A549 (cell line): ENCODE data around the gene PSMD5. TPM values are rescaled to one million over a fixed set of nuclear protein-coding genes. Genes with fewer than 3 reads are reported as not detected.

Experiments used
- ATAC-seq, 2 experiments: fragments of 200-7000 bp in 1 of 2; fragments of >200 bp in 1 of 2; cut with Nextera tagmentation in 1 of 2; cut with Tn5 transposase in 1 of 2; 3 replicates each; pipeline versions ENCODE4 v1.8.0 to v1.9.1; 2018 to 2020; ENCODE audit warnings: mild to moderate bottlenecking in 1 of 2, moderate library complexity in 1 of 2
- CTCF ChIA-PET: fragments of 300-600 bp; sonication (Branson Sonifier 250); formaldehyde crosslinking; extraction: SDS; loops from one replicate; lab custom pipeline; 2021; ENCODE audit warnings: antibody characterized with exemption, inconsistent platforms; lab: Yijun Ruan, JAX
- POLR2A ChIA-PET: fragments of 350-600 bp; formaldehyde crosslinking; extraction: SDS; loops from one replicate; lab custom pipeline; 2021; ENCODE audit warnings: antibody characterized with exemption, inconsistent platforms; lab: Yijun Ruan, JAX
- DNase-seq, 2 experiments: peaks; one replicate each; pipeline versions ENCODE4 v3.0.0 to v3.0.0-alpha.2; 2011 to 2016; ENCODE audit warnings: low read depth in 1 of 2, low spot score in 1 of 2
- FAIRE-seq: peaks from 2 replicates; lab custom pipeline; 2011; peaks lifted over from hg19 to GRCh38; lab: Jason Lieb, UNC
- H3K27ac ChIP-seq, 2 experiments: fragments of >200 bp; sonication (Bioruptor Twin); formaldehyde crosslinking; 3 replicates each; pipeline ENCODE4 v1.5.1; 2016 to 2017
- H3K4me1 ChIP-seq: fragments of >200 bp; sonication (Bioruptor Twin); formaldehyde crosslinking; 3 replicates; pipeline ENCODE4 v1.6.1; 2016
- H3K4me2 ChIP-seq: fragments of >200 bp; sonication (Bioruptor Twin); formaldehyde crosslinking; 3 replicates; pipeline ENCODE4 v1.6.1; 2016
- H3K4me3 ChIP-seq: fragments of >200 bp; sonication (Bioruptor Twin); formaldehyde crosslinking; 3 replicates; pipeline ENCODE4 v1.5.1; 2016
- H3K9me3 ChIP-seq: fragments of >200 bp; sonication (Bioruptor Twin); formaldehyde crosslinking; 3 replicates; pipeline ENCODE4 v1.6.1; 2016
- BCL3 ChIP-seq: fragments of >200 bp; sonication (Bioruptor Twin); formaldehyde crosslinking; IDR thresholded peaks from 3 replicates; pipeline ENCODE4 v1.6.1; 2016
- BHLHE40 ChIP-seq: IDR thresholded peaks from 2 replicates; pipeline ENCODE4 v1.6.1; 2012; ENCODE audit warnings: low read depth, low read length, inconsistent platforms
- CBX2 ChIP-seq: fragments of 200-600 bp; sonication (generic); IDR thresholded peaks from 2 replicates; pipeline ENCODE4 v1.6.1; 2016; ENCODE audit warnings: low read depth, mild to moderate bottlenecking, borderline replicate concordance
- CBX8 ChIP-seq: fragments of 200-600 bp; sonication (generic); IDR thresholded peaks from 2 replicates; pipeline ENCODE4 v1.6.1; 2016
- CEBPB ChIP-seq, 2 experiments: fragments of >200 bp in 1 of 2; sonication (Bioruptor Twin) in 1 of 2; formaldehyde crosslinking in 1 of 2; IDR thresholded peaks; 2 replicates each; pipeline ENCODE4 v1.6.1; 2012 to 2016
- CHD4 ChIP-seq: fragments of 200-600 bp; sonication (generic); IDR thresholded peaks from 2 replicates; pipeline ENCODE4 v1.6.1; 2016; ENCODE audit warnings: antibody characterized with exemption, mild to moderate bottlenecking, borderline replicate concordance
- CTCF ChIP-seq: fragments of >200 bp; sonication (Bioruptor Twin); formaldehyde crosslinking; IDR thresholded peaks from 3 replicates; pipeline ENCODE4 v1.5.1; 2016
- E2F6 ChIP-seq: IDR thresholded peaks from 2 replicates; pipeline ENCODE4 v1.6.1; 2012; ENCODE audit warnings: low read depth, borderline replicate concordance
- EHF ChIP-seq: fragments of 250-450 bp; sonication (Bioruptor Pico); IDR thresholded peaks from 2 replicates; pipeline ENCODE4 v1.5.0; 2020; ENCODE audit warnings: mild to moderate bottlenecking
- EHMT2 ChIP-seq: fragments of 200-600 bp; sonication (generic); IDR thresholded peaks from 2 replicates; pipeline ENCODE4 v1.6.1; 2016; ENCODE audit warnings: antibody characterized with exemption, low read depth, mild to moderate bottlenecking, moderate library complexity
- ESRRA ChIP-seq: fragments of 150-350 bp; IDR thresholded peaks from 2 replicates; pipeline ENCODE4 v1.6.1; 2014; ENCODE audit warnings: mild to moderate bottlenecking, low read length, borderline replicate concordance
- FOSL2 ChIP-seq, 2 experiments: fragments of 450-650 bp in 1 of 2; fragments of >200 bp in 1 of 2; sonication (Bioruptor Twin) in 1 of 2; formaldehyde crosslinking; IDR thresholded peaks; 2 replicates each; pipeline versions ENCODE4 v1.5.0 to v1.6.1; 2016 to 2020; ENCODE audit warnings: mild to moderate bottlenecking in 1 of 2, moderate library complexity in 1 of 2
- FOXS1 ChIP-seq: fragments of 250-450 bp; sonication (Bioruptor Pico); IDR thresholded peaks from 2 replicates; pipeline ENCODE4 v1.5.0; 2020; ENCODE audit warnings: mild to moderate bottlenecking, moderate library complexity
- HDAC2 ChIP-seq: fragments of 200-600 bp; sonication (generic); IDR thresholded peaks from 2 replicates; pipeline ENCODE4 v1.6.1; 2016
- HEYL ChIP-seq: fragments of 250-450 bp; sonication (Bioruptor Pico); IDR thresholded peaks from 2 replicates; pipeline ENCODE4 v1.8.0; 2021; ENCODE audit warnings: mild to moderate bottlenecking, moderate library complexity
- HMGXB4 ChIP-seq: fragments of 250-450 bp; sonication (Bioruptor Pico); IDR thresholded peaks from 2 replicates; pipeline ENCODE4 v1.5.0; 2021; ENCODE audit warnings: mild to moderate bottlenecking, moderate library complexity, borderline replicate concordance
- JUNB ChIP-seq: fragments of >200 bp; sonication (Bioruptor Twin); formaldehyde crosslinking; IDR thresholded peaks from 2 replicates; pipeline ENCODE4 v1.6.1; 2016
- KDM1A ChIP-seq: fragments of 200-600 bp; sonication (generic); IDR thresholded peaks from 2 replicates; pipeline ENCODE4 v1.6.1; 2016; ENCODE audit warnings: low read depth, mild to moderate bottlenecking
- KDM5A ChIP-seq: fragments of 200-600 bp; sonication (generic); IDR thresholded peaks from 2 replicates; pipeline ENCODE4 v1.6.1; 2016; ENCODE audit warnings: antibody characterized with exemption, mild to moderate bottlenecking
- MAFK ChIP-seq: fragments of 450-650 bp; IDR thresholded peaks from 2 replicates; pipeline ENCODE4 v1.6.1; 2014; ENCODE audit not compliant: partially characterized antibody
- MYC ChIP-seq: IDR thresholded peaks from 2 replicates; pipeline ENCODE4 v1.6.1; 2012; ENCODE audit warnings: mild to moderate bottlenecking, inconsistent platforms, low read length, improper control_type of control experiment, borderline replicate concordance
- NFE2L2 ChIP-seq: fragments of 150-350 bp; conservative IDR thresholded peaks from 2 replicates; pipeline ENCODE4 v1.6.1; 2014; ENCODE audit warnings: low read length
- PHF8 ChIP-seq: fragments of 200-600 bp; sonication (generic); IDR thresholded peaks from 2 replicates; pipeline ENCODE4 v1.6.1; 2016; ENCODE audit warnings: low read depth, mild to moderate bottlenecking, antibody characterized with exemption, moderate library complexity, borderline replicate concordance
- RAD21 ChIP-seq, 2 experiments: fragments of >200 bp in 1 of 2; sonication (Bioruptor Twin) in 1 of 2; formaldehyde crosslinking in 1 of 2; IDR thresholded peaks in 1 of 2; conservative IDR thresholded peaks in 1 of 2; 2 replicates in 1 of 2; 3 replicates in 1 of 2; pipeline ENCODE4 v1.6.1; 2012 to 2018; ENCODE audit warnings: inconsistent platforms in 1 of 2
- RARB ChIP-seq: fragments of 250-450 bp; sonication (Bioruptor Pico); IDR thresholded peaks from 2 replicates; pipeline ENCODE4 v1.8.0; 2021; ENCODE audit warnings: mild to moderate bottlenecking, moderate library complexity
- RCOR1 ChIP-seq: fragments of 150-350 bp; IDR thresholded peaks from 2 replicates; pipeline ENCODE4 v1.6.1; 2014; ENCODE audit warnings: antibody characterized with exemption, low read length, low read depth
- REST ChIP-seq: fragments of 200-600 bp; sonication (generic); IDR thresholded peaks from 2 replicates; pipeline ENCODE4 v1.6.1; 2016; ENCODE audit warnings: antibody characterized with exemption, mild to moderate bottlenecking, moderate library complexity
- TP53 ChIP-seq: fragments of 250-450 bp; sonication (Bioruptor Pico); IDR thresholded peaks from 2 replicates; pipeline ENCODE4 v1.5.0; 2021; ENCODE audit warnings: mild to moderate bottlenecking, moderate library complexity
- ZC3H11A ChIP-seq: fragments of 450-650 bp; IDR thresholded peaks from 2 replicates; pipeline ENCODE4 v1.6.1; 2014; ENCODE audit warnings: antibody characterized with exemption, mild to moderate bottlenecking
- ZSCAN20 ChIP-seq: fragments of 250-450 bp; sonication (Bioruptor Pico); IDR thresholded peaks from 2 replicates; pipeline ENCODE4 v1.8.0; 2022; ENCODE audit warnings: mild to moderate bottlenecking, moderate library complexity
- WGBS: methylation state at CpG from one replicate; pipeline ENCODE4 v1.1.6; 2017; ENCODE audit errors: missing lambda C conversion rate; 5-methylcytosine and 5-hydroxymethylcytosine counted together
- polyA plus RNA-seq, 4 experiments: library from polyadenylated mRNA; depleted of rRNA in 3 of 4; stranded (reverse); fragments of >200 nt; fragmentation: RNase III in 1 of 4; extraction: RNeasy Plus Mini Kit Qiagen cat#74134 plus additional on column Dnase treatment in 1 of 4; gene quantifications; 2 replicates in 3 of 4; 3 replicates in 1 of 4; pipeline ENCODE4 v1.2.3, GENCODE V29; 2011 to 2017

The PSMD5 gene
- polyA plus RNA-seq, 2 of the 4 experiments (the other 2 are of a cell fraction), result 34.6 to 63.7 TPM

GRCh38 chr9:120792898-120793765, 49.6 kb downstream of the PSMD5 start, which contains the start of gene FBXW2:
TSS of gene FBXW2 (minus strand) at chr9:120793416. CDS start at chr9:120788258, 5,158 bp downstream.
- H3K27ac ChIP-seq, result peak within 1 kb of the TSS; percentile 89 to 97
- ChIA-PET POLR2A (interaction anchor here (0.6 to 2.1 kb wide), 38 partner anchors 9 to 328 kb away, joined by 3 to 17 read pairs (median 4); partner anchors contain the start of genes MEGF9 and PHF19), CTCF (interaction anchor here (0.6 to 2.3 kb wide), 7 partner anchors 14 to 289 kb away, joined by 3 to 14 read pairs (median 4); no protein-coding TSS in a partner anchor)
- H3K4me2 ChIP-seq, result peak within 1 kb of the TSS; percentile 79
- no peak for FAIRE-seq
- peaks cover 16% of the 10 kb centered on the region for H3K4me1 ChIP-seq
- DNase-seq, result peak; percentile 90 to 92
- 2% methylated on average over 35 of the region's 72 CpGs for WGBS
- no peaks in the 10 kb centered on the region for H3K9me3 ChIP-seq
- peak within 1 kb of the TSS; percentile 67 for H3K4me3 ChIP-seq
- ATAC-seq, result peak; percentile 99
- no peak for TF ChIP-seq FOSL2 (IDR thresholded peaks at IDR 0.05)
- TF ChIP-seq FOSL2 (CRISPR knock-in tag; IDR thresholded peaks at IDR 0.05), result no peak
- TF ChIP-seq ESRRA, result no peak
- TF ChIP-seq BCL3, result peak; percentile 95
- TF ChIP-seq TP53 (CRISPR knock-in tag), result no peak
- no peak for TF ChIP-seq CTCF
- TF ChIP-seq FOXS1, result no peak
- no peak for TF ChIP-seq EHF (CRISPR knock-in tag)
- no peak; a peak in 2 of 5 replicates for TF ChIP-seq RAD21 (conservative IDR thresholded peaks at IDR 0.05 in 1 of 2, IDR thresholded peaks at IDR 0.05 in 1 of 2)
- no peak for TF ChIP-seq REST
- peak; percentile 76 for TF ChIP-seq KDM5A
- no peak for TF ChIP-seq MAFK
- TF ChIP-seq JUNB, result no peak
- peak; percentile 61 for TF ChIP-seq E2F6
- TF ChIP-seq BHLHE40, result no peak
- TF ChIP-seq CEBPB (IDR thresholded peaks at IDR 0.05), result no peak
- TF ChIP-seq HMGXB4 (CRISPR knock-in tag), result no peak
- no peak for TF ChIP-seq ZC3H11A
- no peak for TF ChIP-seq HDAC2
- TF ChIP-seq CHD4, result no peak
- TF ChIP-seq NFE2L2, result no peak
- no peak for TF ChIP-seq ZSCAN20 (CRISPR knock-in tag)
- TF ChIP-seq RCOR1, result no peak
- no peak for TF ChIP-seq RARB (CRISPR knock-in tag)
- peak; percentile 79; the same call in 1 of the 2 replicates for TF ChIP-seq PHF8
- TF ChIP-seq CBX2, result no peak
- TF ChIP-seq MYC, result no peak
- no peak for TF ChIP-seq EHMT2
- no peak for TF ChIP-seq HEYL (CRISPR knock-in tag)
- TF ChIP-seq CBX8, result no peak
- no peak for TF ChIP-seq KDM1A
